Astrocyte (in vitro differentiated cells and primary cell): ENCODE measurements around the gene PDIA5. TPM values are rescaled to one million over a fixed set of nuclear protein-coding genes. Genes with fewer than 3 reads are reported as not detected.

ENCODE experiments used
- DNase-seq: peaks from one replicate; pipeline ENCODE4 v3.0.0-alpha.2; 2010; ENCODE audit warnings: low read depth
- FAIRE-seq: peaks from 2 replicates; lab custom pipeline; 2011; peaks lifted over from hg19 to GRCh38; lab: Jason Lieb, UNC
- H2AFZ ChIP-seq: 2 replicates; pipeline ENCODE4 v1.6.0; 2012; ENCODE audit warnings: low read depth, low read length, inconsistent platforms
- H3K27ac ChIP-seq: 2 replicates; pipeline ENCODE4 v1.5.1; 2011; ENCODE audit warnings: low read depth, low read length, inconsistent platforms
- H3K27me3 ChIP-seq: 2 replicates; pipeline ENCODE4 v1.6.0; 2011; ENCODE audit warnings: low read length, inconsistent platforms; ENCODE audit not compliant: insufficient read depth
- H3K36me3 ChIP-seq: 2 replicates; pipeline ENCODE4 v1.5.1; 2011; ENCODE audit warnings: low read length, inconsistent platforms; ENCODE audit not compliant: insufficient read depth
- H3K4me1 ChIP-seq: 2 replicates; pipeline ENCODE4 v1.5.1; 2011; ENCODE audit warnings: low read length, inconsistent platforms; ENCODE audit not compliant: insufficient read depth
- H3K4me2 ChIP-seq: 2 replicates; pipeline ENCODE4 v1.6.0; 2012; ENCODE audit warnings: low read length, inconsistent platforms
- H3K4me3 ChIP-seq: 2 replicates; pipeline ENCODE4 v1.5.1; 2011; ENCODE audit warnings: low read depth, mild to moderate bottlenecking, low read length, inconsistent platforms; ENCODE audit not compliant: insufficient read depth
- H3K79me2 ChIP-seq: 2 replicates; pipeline ENCODE4 v1.6.0; 2012; ENCODE audit warnings: mild to moderate bottlenecking, low read length, inconsistent platforms; ENCODE audit not compliant: insufficient read depth
- H3K9ac ChIP-seq: 2 replicates; pipeline ENCODE4 v1.6.0; 2012; ENCODE audit warnings: mild to moderate bottlenecking, low read length, inconsistent platforms
- H3K9me3 ChIP-seq: 2 replicates; pipeline ENCODE4 v1.5.1; 2012; ENCODE audit warnings: low read depth, mild to moderate bottlenecking, low read length, inconsistent platforms; ENCODE audit not compliant: insufficient read depth
- H4K20me1 ChIP-seq: 2 replicates; pipeline ENCODE4 v1.6.0; 2012; ENCODE audit warnings: low read length, inconsistent platforms; ENCODE audit not compliant: insufficient read depth
- H3K27ac Mint-ChIP-seq: one replicate; pipeline ENCODE4 v1.8.0; 2021; ENCODE audit warnings: mild to moderate bottlenecking, mixed read lengths; ENCODE audit not compliant: unreplicated experiment
- H3K27me3 Mint-ChIP-seq: one replicate; pipeline ENCODE4 v1.8.0; 2021; ENCODE audit warnings: low read depth, mixed read lengths; ENCODE audit not compliant: unreplicated experiment
- H3K36me3 Mint-ChIP-seq: one replicate; pipeline ENCODE4 v1.8.0; 2021; ENCODE audit warnings: low read depth, mixed read lengths; ENCODE audit not compliant: unreplicated experiment
- H3K4me1 Mint-ChIP-seq: one replicate; pipeline ENCODE4 v1.8.0; 2021; ENCODE audit warnings: low read depth, mixed read lengths; ENCODE audit not compliant: unreplicated experiment
- H3K4me3 Mint-ChIP-seq: one replicate; pipeline ENCODE4 v1.8.0; 2021; ENCODE audit warnings: mild to moderate bottlenecking, moderate library complexity, mixed read lengths; ENCODE audit not compliant: unreplicated experiment
- H3K9me3 Mint-ChIP-seq: one replicate; pipeline ENCODE4 v1.8.0; 2021; ENCODE audit warnings: mild to moderate bottlenecking, mixed read lengths; ENCODE audit not compliant: unreplicated experiment
- EZH2 ChIP-seq: IDR thresholded peaks from 2 replicates; pipeline ENCODE4 v1.6.1; 2012; ENCODE audit warnings: mild to moderate bottlenecking, low read length, inconsistent platforms; ENCODE audit not compliant: insufficient read depth
- total RNA-seq: library from RNA; stranded (reverse); gene quantifications from 2 replicates; pipeline ENCODE4 v1.2.1, GENCODE V29; 2021
- TF ChIP-seq, protein P1 (sequence below): IDR thresholded peaks from 2 replicates; pipeline ENCODE4 v1.5.1; 2011; ENCODE audit warnings: low read depth, mild to moderate bottlenecking, inconsistent platforms, low read length, moderate library complexity; ENCODE audit not compliant: insufficient read depth

PDIA5 gene
- total RNA-seq, 1 donor from 2014 or later: 77.5 TPM

DNA sequence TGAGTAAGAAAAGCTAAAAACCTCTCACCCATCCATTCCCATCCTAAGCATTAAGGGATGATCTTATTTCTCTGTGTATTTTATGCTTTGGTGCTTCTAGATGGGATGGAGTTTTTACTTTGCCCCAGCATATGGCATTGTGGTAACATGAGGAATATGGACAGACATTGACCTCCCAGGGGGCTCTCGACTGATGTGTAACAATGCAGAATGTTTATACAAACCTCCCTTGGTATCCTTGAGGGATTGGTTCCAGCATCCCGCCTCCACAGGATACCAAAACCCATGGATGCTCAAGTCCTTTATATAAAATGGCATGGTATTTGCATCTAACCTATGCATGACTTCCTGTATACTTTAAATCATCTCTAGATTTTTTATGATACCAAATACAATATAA, 21.6 kb downstream of the PDIA5 start:
- H3K27ac Mint-ChIP-seq: no peak overlapping the region

DNA sequence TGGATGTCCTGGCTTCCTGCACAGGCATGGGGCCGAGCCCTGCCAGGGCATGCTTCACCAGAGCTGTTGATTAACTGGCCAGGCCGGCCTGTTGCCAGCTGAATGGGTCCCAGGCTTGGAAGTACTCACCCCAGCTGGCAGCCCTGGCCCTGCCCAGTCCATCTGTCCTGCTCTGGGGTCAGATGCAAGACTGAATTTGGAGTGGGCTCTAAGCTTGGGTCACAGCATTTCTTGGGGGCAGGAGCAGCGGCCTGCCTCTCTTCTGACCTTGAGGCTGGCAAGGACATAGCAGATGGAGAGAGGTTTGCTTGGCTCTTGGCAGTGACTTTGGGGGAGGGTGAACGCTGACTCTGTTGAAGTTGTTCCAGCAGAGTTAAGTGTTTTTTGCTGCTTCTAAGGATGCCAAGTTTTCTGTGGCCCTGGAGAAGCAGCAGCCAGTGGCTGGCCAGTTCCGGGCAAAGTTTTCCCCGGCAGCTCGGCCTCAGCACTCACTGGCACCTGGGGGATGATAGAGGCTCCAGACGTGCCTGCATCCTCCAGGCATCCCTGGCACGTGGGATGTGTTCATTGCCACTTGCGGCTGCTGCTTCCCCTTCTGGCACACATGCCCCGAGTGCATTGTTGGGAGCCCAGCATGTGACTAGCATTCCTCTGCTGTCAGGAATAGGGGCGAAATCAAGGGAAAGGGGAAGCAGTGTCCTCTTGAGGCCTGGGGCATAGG, 22.9 kb downstream of the PDIA5 start:
- peaks cover 27% of the 10 kb centered on the region for H3K36me3 Mint-ChIP-seq
- Histone ChIP-seq H3K9me3 (no peaks in the 10 kb centered on the region), H3K36me3 (peaks cover 18% of the 10 kb centered on the region), H3K79me2 (peaks cover 78% of the 10 kb centered on the region), H3K4me2 (no peak overlapping the region), H3K9ac (no peak overlapping the region), H2AFZ (no peak overlapping the region), H3K4me1 (peaks cover 15% of the 10 kb centered on the region), H3K27me3 (no peaks in the 10 kb centered on the region), H3K4me3 (no peak overlapping the region), H3K27ac (no peak overlapping the region), H4K20me1 (peaks cover 100% of the 10 kb centered on the region)
- no peaks in the 10 kb centered on the region for H3K27me3 Mint-ChIP-seq
- peaks cover 55% of the 10 kb centered on the region for H3K4me1 Mint-ChIP-seq
- H3K4me3 Mint-ChIP-seq: no peak overlapping the region
- TF ChIP-seq, protein P1, sequence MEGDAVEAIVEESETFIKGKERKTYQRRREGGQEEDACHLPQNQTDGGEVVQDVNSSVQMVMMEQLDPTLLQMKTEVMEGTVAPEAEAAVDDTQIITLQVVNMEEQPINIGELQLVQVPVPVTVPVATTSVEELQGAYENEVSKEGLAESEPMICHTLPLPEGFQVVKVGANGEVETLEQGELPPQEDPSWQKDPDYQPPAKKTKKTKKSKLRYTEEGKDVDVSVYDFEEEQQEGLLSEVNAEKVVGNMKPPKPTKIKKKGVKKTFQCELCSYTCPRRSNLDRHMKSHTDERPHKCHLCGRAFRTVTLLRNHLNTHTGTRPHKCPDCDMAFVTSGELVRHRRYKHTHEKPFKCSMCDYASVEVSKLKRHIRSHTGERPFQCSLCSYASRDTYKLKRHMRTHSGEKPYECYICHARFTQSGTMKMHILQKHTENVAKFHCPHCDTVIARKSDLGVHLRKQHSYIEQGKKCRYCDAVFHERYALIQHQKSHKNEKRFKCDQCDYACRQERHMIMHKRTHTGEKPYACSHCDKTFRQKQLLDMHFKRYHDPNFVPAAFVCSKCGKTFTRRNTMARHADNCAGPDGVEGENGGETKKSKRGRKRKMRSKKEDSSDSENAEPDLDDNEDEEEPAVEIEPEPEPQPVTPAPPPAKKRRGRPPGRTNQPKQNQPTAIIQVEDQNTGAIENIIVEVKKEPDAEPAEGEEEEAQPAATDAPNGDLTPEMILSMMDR: no peak
- no peak for TF ChIP-seq EZH2
- FAIRE-seq: no peak
- no peaks in the 10 kb centered on the region for H3K9me3 Mint-ChIP-seq
- DNase-seq: no peak
- no peak overlapping the region for H3K27ac Mint-ChIP-seq

More for the DNA sequence above, 21.6 kb downstream of the PDIA5 start:
- no peak for DNase-seq
- H3K79me2 ChIP-seq: peaks cover 87% of the 10 kb centered on the region
- H3K9me3 ChIP-seq: no peaks in the 10 kb centered on the region
- peaks cover 69% of the 10 kb centered on the region for H3K4me1 Mint-ChIP-seq
- no peak for FAIRE-seq
- no peak overlapping the region for H3K4me3 ChIP-seq
- no peak overlapping the region for H3K4me3 Mint-ChIP-seq
- peaks cover 2% of the 10 kb centered on the region for H3K27me3 ChIP-seq
- no peak overlapping the region for H2AFZ ChIP-seq
- no peaks in the 10 kb centered on the region for H3K27me3 Mint-ChIP-seq
- no peak overlapping the region for H3K27ac ChIP-seq
- peaks cover 28% of the 10 kb centered on the region for H3K4me1 ChIP-seq
- H3K36me3 ChIP-seq: peaks cover 12% of the 10 kb centered on the region
- peaks cover 22% of the 10 kb centered on the region for H3K36me3 Mint-ChIP-seq
- H4K20me1 ChIP-seq: peaks cover 100% of the 10 kb centered on the region
- no peaks in the 10 kb centered on the region for H3K9me3 Mint-ChIP-seq
- H3K9ac ChIP-seq: no peak overlapping the region
- no peak overlapping the region for H3K4me2 ChIP-seq
- TF ChIP-seq EZH2: no peak
- TF ChIP-seq, protein P1: no peak
